ENCODE measurements around the gene GADD45G. TPM values are rescaled to one million over a fixed set of nuclear protein-coding genes. Genes with fewer than 3 reads are reported as not detected.

GADD45G gene
- total RNA-seq: 8.8 and 10.9 TPM in 2 replicates

GRCh38 chr9:89604729-89605464 lies at the start of gene GADD45G:
Gene GADD45G (plus strand): TSS chr9:89605012. CDS start chr9:89605122, 110 bp downstream.
- intact Hi-C loops (cut with micrococcal nuclease): loop anchor here (1.0 to 10.0 kb wide), 7 partner anchors 52 to 1270 kb away; partner anchors contain the start of gene SEMA4D

- intact Hi-C loops (cut with micrococcal nuclease): no loop called here
Measured at GRCh38 chr9:89555036-89555415, 49.8 kb upstream of the GADD45G start.

GRCh38 chr9:89555451-89556375 lies 49.1 kb upstream of the GADD45G start:
- intact Hi-C loops (cut with micrococcal nuclease): no loop called here

GRCh38 chr9:89558196-89558899 lies 46.5 kb upstream of the GADD45G start:
- intact Hi-C loops (cut with micrococcal nuclease): no loop called here

- intact Hi-C loops (cut with micrococcal nuclease): no loop called here
Measured at GRCh38 chr9:89558948-89559347, 45.9 kb upstream of the GADD45G start.

GRCh38 chr9:89562186-89562814 lies 42.5 kb upstream of the GADD45G start:
- intact Hi-C loops (cut with micrococcal nuclease): no loop called here

GRCh38 chr9:89563571-89564345 lies 41.1 kb upstream of the GADD45G start:
- intact Hi-C loops (cut with micrococcal nuclease): no loop called here

- intact Hi-C loops (cut with micrococcal nuclease): no loop called here
Measured at GRCh38 chr9:89564346-89564878, 40.4 kb upstream of the GADD45G start.

GRCh38 chr9:89567649-89568048 lies 37.2 kb upstream of the GADD45G start:
- intact Hi-C loops (cut with micrococcal nuclease): no loop called here

GRCh38 chr9:89574309-89574708 lies 30.5 kb upstream of the GADD45G start:
- intact Hi-C loops (cut with micrococcal nuclease): no loop called here

GRCh38 chr9:89576404-89576839 lies 28.4 kb upstream of the GADD45G start:
- intact Hi-C loops (cut with micrococcal nuclease): no loop called here

GRCh38 chr9:89577363-89577762 lies 27.4 kb upstream of the GADD45G start:
- intact Hi-C loops (cut with micrococcal nuclease): no loop called here

GRCh38 chr9:89579741-89580385 lies 24.9 kb upstream of the GADD45G start:
- intact Hi-C loops (cut with micrococcal nuclease): no loop called here

GRCh38 chr9:89586311-89586710 lies 18.5 kb upstream of the GADD45G start:
- intact Hi-C loops (cut with micrococcal nuclease): no loop called here

GRCh38 chr9:89588271-89588879 lies 16.4 kb upstream of the GADD45G start:
- intact Hi-C loops (cut with micrococcal nuclease): no loop called here

- intact Hi-C loops (cut with micrococcal nuclease): no loop called here
Measured at GRCh38 chr9:89590415-89590814, 14.4 kb upstream of the GADD45G start.

- intact Hi-C loops (cut with micrococcal nuclease): no loop called here
Measured at GRCh38 chr9:89591274-89592212, 13.3 kb upstream of the GADD45G start.

GRCh38 chr9:89592213-89592815 lies 12.5 kb upstream of the GADD45G start:
- intact Hi-C loops (cut with micrococcal nuclease): no loop called here
